Heart left ventricle (tissue), 13 donors: ENCODE results near the gene SFXN4.

Experiments
- POLR2A ChIP-seq, 2 donors: fragments of 450-650 bp; IDR thresholded peaks; one replicate each; pipeline ENCODE4 v1.6.1; 2017; ENCODE audit warnings: antibody characterized with exemption in 2 of 2, mild to moderate bottlenecking in 2 of 2, moderate library complexity in 2 of 2
- TF ChIP-seq, protein P1 (sequence below), 12 donors: fragments of 200-600 bp; sonication (generic) in 4 of 12; IDR thresholded peaks; one replicate each; pipeline versions ENCODE4 v1.5.0 to v1.8.0; 2018 to 2022; ENCODE audit warnings: antibody characterized with exemption in 12 of 12, mild to moderate bottlenecking in 5 of 12
- donor health status: ischemic (EF 13 %, LVEDD 7.1; RV severe dilation, severe dysfunction).
- donor health status: DM: no; HTN: yes; CAD: no.
- donor health status: DM: no; HTN: no; CAD: no.
- donor health status: ischemic (EF 25% LVEDD 6.9; RV normal size, moderate dysfunction).
- donor health status: ischemic (EF 25% LVEDD 5.7; RV mildly dilated, moderate dysfunction).
- donor health status: ischemic (EF 35%, LVEDD 5.7; RV mildly dilated, moderate dysfunction).
- donor health status: nonischemic (EF 11% LVEDD 7.7; RV severe dilation, severe dysfunction).
- donor health status: DM: yes; HTN: yes; CAD: no.
- donor health status: PGD.
- donor health status: ischemic (EF 29% LVEDD 5.4; RV normal size, mild dysfunction).
- donor health status: nonischemic (EF 23%, LVEDD 6.1; RV moderate dilation, normal function).

DNA sequence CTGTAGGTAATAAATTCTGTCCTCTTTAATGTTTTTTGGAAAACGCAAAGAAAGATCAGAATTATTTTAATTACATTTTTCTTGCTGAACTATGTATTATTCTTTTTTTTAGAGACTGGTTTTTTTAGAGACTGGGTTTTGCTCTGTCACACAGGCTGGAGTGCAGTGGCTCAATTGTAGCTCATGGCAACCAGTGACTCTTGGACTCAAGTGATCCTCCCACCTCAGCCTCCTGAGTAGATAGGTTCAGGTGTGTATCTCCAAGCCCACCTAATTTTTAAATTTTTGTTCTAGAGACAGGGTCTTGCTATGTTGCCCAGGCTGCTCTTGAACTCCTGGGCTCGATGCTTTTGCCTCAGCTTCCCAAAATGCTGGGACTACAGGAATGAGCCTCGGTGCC lies 66.9 kb downstream of the SFXN4 start:
- TF ChIP-seq, protein P1, sequence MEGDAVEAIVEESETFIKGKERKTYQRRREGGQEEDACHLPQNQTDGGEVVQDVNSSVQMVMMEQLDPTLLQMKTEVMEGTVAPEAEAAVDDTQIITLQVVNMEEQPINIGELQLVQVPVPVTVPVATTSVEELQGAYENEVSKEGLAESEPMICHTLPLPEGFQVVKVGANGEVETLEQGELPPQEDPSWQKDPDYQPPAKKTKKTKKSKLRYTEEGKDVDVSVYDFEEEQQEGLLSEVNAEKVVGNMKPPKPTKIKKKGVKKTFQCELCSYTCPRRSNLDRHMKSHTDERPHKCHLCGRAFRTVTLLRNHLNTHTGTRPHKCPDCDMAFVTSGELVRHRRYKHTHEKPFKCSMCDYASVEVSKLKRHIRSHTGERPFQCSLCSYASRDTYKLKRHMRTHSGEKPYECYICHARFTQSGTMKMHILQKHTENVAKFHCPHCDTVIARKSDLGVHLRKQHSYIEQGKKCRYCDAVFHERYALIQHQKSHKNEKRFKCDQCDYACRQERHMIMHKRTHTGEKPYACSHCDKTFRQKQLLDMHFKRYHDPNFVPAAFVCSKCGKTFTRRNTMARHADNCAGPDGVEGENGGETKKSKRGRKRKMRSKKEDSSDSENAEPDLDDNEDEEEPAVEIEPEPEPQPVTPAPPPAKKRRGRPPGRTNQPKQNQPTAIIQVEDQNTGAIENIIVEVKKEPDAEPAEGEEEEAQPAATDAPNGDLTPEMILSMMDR (IDR thresholded peaks at IDR 0.05): no peak
- no peak for TF ChIP-seq POLR2A (IDR thresholded peaks at IDR 0.05)
